ENCODE results near the gene THADA.

- TF ChIP-seq, protein P1, sequence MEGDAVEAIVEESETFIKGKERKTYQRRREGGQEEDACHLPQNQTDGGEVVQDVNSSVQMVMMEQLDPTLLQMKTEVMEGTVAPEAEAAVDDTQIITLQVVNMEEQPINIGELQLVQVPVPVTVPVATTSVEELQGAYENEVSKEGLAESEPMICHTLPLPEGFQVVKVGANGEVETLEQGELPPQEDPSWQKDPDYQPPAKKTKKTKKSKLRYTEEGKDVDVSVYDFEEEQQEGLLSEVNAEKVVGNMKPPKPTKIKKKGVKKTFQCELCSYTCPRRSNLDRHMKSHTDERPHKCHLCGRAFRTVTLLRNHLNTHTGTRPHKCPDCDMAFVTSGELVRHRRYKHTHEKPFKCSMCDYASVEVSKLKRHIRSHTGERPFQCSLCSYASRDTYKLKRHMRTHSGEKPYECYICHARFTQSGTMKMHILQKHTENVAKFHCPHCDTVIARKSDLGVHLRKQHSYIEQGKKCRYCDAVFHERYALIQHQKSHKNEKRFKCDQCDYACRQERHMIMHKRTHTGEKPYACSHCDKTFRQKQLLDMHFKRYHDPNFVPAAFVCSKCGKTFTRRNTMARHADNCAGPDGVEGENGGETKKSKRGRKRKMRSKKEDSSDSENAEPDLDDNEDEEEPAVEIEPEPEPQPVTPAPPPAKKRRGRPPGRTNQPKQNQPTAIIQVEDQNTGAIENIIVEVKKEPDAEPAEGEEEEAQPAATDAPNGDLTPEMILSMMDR (IDR thresholded peaks at IDR 0.05; ENCODE audit: insufficient read depth, low read length) = no peak
- TF ChIP-seq POLR2AphosphoS5 (IDR thresholded peaks at IDR 0.05; ENCODE audit: low read depth) (no peak), GABPA (IDR thresholded peaks at IDR 0.05; ENCODE audit: low read depth) (no peak)
- TF ChIP-seq, protein P2, sequence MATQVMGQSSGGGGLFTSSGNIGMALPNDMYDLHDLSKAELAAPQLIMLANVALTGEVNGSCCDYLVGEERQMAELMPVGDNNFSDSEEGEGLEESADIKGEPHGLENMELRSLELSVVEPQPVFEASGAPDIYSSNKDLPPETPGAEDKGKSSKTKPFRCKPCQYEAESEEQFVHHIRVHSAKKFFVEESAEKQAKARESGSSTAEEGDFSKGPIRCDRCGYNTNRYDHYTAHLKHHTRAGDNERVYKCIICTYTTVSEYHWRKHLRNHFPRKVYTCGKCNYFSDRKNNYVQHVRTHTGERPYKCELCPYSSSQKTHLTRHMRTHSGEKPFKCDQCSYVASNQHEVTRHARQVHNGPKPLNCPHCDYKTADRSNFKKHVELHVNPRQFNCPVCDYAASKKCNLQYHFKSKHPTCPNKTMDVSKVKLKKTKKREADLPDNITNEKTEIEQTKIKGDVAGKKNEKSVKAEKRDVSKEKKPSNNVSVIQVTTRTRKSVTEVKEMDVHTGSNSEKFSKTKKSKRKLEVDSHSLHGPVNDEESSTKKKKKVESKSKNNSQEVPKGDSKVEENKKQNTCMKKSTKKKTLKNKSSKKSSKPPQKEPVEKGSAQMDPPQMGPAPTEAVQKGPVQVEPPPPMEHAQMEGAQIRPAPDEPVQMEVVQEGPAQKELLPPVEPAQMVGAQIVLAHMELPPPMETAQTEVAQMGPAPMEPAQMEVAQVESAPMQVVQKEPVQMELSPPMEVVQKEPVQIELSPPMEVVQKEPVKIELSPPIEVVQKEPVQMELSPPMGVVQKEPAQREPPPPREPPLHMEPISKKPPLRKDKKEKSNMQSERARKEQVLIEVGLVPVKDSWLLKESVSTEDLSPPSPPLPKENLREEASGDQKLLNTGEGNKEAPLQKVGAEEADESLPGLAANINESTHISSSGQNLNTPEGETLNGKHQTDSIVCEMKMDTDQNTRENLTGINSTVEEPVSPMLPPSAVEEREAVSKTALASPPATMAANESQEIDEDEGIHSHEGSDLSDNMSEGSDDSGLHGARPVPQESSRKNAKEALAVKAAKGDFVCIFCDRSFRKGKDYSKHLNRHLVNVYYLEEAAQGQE (IDR thresholded peaks at IDR 0.05; ENCODE audit: insufficient replicate concordance, low read depth) = no peak
These were observed 104.7 kb downstream of the THADA start for GRCh38 chr2:43491065-43491639.

Measured in HL-60 (cell line).